ENCODE data around the gene ATOH8. TPM values are rescaled to one million over a fixed set of nuclear protein-coding genes. Genes with fewer than 3 reads are reported as not detected.

Gene ATOH8
- total RNA-seq, 1 experiment from 2014 or later: 0.20 TPM

DNA sequence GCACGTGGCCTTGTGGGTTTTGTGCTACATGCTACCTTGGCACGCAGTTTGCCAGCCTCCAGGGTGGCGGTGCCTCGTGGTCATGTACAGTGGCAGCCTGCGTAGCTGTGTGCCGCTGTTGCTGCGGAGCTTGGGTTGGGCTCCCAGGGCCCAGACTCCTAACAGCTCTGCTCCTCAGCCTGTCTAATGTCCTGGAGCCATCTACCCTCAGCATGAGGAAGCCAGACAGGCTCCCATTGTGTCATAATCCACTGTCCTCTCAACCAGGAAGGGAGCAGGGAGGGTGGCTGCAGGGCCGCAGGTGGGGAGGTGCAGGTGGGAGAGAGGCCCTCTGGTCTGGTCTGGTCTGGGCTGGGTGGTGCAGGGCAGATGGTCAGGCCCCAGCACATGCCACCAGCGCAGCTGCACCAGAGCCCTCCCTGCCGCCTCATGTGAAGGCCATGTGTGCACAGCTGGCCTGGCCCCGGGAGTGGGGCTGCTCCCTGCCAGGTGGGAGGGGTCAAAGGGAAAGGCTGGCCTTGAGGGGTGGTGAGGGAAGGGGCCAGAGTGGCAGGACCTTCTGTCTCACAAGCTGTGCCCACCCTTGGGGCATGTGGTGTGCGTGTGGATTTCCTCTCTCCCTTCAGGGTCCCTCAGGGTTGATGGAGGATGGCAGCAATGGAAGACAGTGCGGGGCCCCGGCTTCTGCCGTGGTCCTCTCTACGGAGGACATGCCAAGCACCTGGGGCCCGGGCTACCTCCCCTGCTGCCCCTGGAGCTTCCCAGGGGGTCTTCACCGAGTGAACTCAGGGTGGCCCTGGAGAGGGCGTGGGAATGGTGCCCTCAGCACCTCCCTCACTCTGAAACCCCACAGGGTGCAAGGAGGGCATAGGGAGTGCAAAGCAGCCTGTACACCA, 4.8 kb downstream of the ATOH8 start:
- peaks cover 30% of the 10 kb centered on the region; the same call in 1 of the 2 replicates for H3K27me3 ChIP-seq (ENCODE audit: insufficient read depth, low read length)

More for the DNA sequence above, 4.8 kb downstream of the ATOH8 start:
- DNase-seq: no peak
- no peaks in the 10 kb centered on the region for H3K4me1 ChIP-seq (ENCODE audit: insufficient read depth, low read length)
- TF ChIP-seq, protein P1, sequence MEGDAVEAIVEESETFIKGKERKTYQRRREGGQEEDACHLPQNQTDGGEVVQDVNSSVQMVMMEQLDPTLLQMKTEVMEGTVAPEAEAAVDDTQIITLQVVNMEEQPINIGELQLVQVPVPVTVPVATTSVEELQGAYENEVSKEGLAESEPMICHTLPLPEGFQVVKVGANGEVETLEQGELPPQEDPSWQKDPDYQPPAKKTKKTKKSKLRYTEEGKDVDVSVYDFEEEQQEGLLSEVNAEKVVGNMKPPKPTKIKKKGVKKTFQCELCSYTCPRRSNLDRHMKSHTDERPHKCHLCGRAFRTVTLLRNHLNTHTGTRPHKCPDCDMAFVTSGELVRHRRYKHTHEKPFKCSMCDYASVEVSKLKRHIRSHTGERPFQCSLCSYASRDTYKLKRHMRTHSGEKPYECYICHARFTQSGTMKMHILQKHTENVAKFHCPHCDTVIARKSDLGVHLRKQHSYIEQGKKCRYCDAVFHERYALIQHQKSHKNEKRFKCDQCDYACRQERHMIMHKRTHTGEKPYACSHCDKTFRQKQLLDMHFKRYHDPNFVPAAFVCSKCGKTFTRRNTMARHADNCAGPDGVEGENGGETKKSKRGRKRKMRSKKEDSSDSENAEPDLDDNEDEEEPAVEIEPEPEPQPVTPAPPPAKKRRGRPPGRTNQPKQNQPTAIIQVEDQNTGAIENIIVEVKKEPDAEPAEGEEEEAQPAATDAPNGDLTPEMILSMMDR (conservative IDR thresholded peaks at IDR 0.05): no peak
- no peaks in the 10 kb centered on the region for H3K9me3 ChIP-seq (ENCODE audit: control insufficient read depth, low read depth, low read length)
- no peak overlapping the region for H2BK120ac ChIP-seq (ENCODE audit: low read depth, low read length, poor library complexity, severe bottlenecking)
- H3K14ac ChIP-seq (ENCODE audit: insufficient read depth, low read length): no peak overlapping the region
- no peak overlapping the region for H4K8ac ChIP-seq (replicated peaks; ENCODE audit: insufficient read length, low read depth, low read length)
- H3K36me3 Mint-ChIP-seq (ENCODE audit: insufficient read depth in 1 of 3, low read depth in 3 of 3): no peaks in the 10 kb centered on the region
- peaks cover 90% of the 10 kb centered on the region for H3K27me3 Mint-ChIP-seq (ENCODE audit: low read depth)
- H3K79me1 ChIP-seq (ENCODE audit: insufficient read depth, low read depth, low read length, poor library complexity, severe bottlenecking): no peaks in the 10 kb centered on the region
- no CpG with 5 or more reads among the region's 19 CpGs for WGBS (ENCODE audit: extremely low coverage, insufficient read length, low lambda C conversion rate)
- no peak overlapping the region for H3K4me3 Mint-ChIP-seq
- H3K56ac ChIP-seq (ENCODE audit: insufficient read length, low read depth, low read length): no peak overlapping the region
- no peak overlapping the region for H2AK5ac ChIP-seq (ENCODE audit: insufficient read length, low read length)
- H3K23me2 ChIP-seq (ENCODE audit: insufficient read length, low read depth, low read length, poor library complexity, severe bottlenecking): peaks cover 16% of the 10 kb centered on the region
- no peak overlapping the region for H3K4ac ChIP-seq (ENCODE audit: low read depth, low read length)
- H4K20me1 ChIP-seq (ENCODE audit: control insufficient read depth, insufficient read depth, insufficient read length): no peaks in the 10 kb centered on the region
- no peak overlapping the region for H3K18ac ChIP-seq (ENCODE audit: insufficient read length, low read depth, low read length)
- no peak overlapping the region for H2BK12ac ChIP-seq (ENCODE audit: insufficient read length, low read depth, low read length)
- H2AFZ ChIP-seq (ENCODE audit: low read length): no peak overlapping the region
- H2BK15ac ChIP-seq (ENCODE audit: low read depth, low read length): no peak overlapping the region
- no peak overlapping the region for H3T11ph ChIP-seq (ENCODE audit: low read length)
- H3K9me3 Mint-ChIP-seq: no peaks in the 10 kb centered on the region
- no peak overlapping the region for H3K27ac Mint-ChIP-seq
- H4K5ac ChIP-seq (ENCODE audit: insufficient read length, low read depth, low read length): no peak overlapping the region
- H3K79me2 ChIP-seq (ENCODE audit: insufficient read depth, low read length): no peaks in the 10 kb centered on the region
- no peak overlapping the region for H2BK5ac ChIP-seq (ENCODE audit: insufficient read length, low read length)
- H3K4me1 Mint-ChIP-seq: peaks cover 8 to 13% of the 10 kb centered on the region in 2 experiments
- no peak overlapping the region for H3K23ac ChIP-seq (ENCODE audit: insufficient read length, low read depth, low read length)
- H2BK20ac ChIP-seq (ENCODE audit: low read depth, low read length, poor library complexity, severe bottlenecking): no peak overlapping the region
- H3K9ac ChIP-seq (ENCODE audit: extremely low read depth, insufficient read length, low read length): no peak overlapping the region
- no peak overlapping the region for H3K4me2 ChIP-seq (ENCODE audit: insufficient read depth, insufficient read length, low read length)
- H4K91ac ChIP-seq (ENCODE audit: insufficient read length, low read depth, low read length): no peak overlapping the region
- H3K27ac ChIP-seq (ENCODE audit: insufficient read length, low read depth, low read length): no peak overlapping the region
